ENCODE data around the gene PPARD.

GRCh38 chr6:35411066-35411465, 68.7 kb downstream of the PPARD start:
- no peak for TF ChIP-seq POLR2A (IDR thresholded peaks at IDR 0.05)
- TF ChIP-seq CTCF (IDR thresholded peaks at IDR 0.05) = no peak

All from uterus (tissue), 2 donors.